ENCODE measurements around the gene NFYA.
"Not testable (repeated sequence)": the region's sequence is repeated elsewhere in the genome, so short reads cannot be mapped to it uniquely, and the experiment has no call there.

Gene NFYA

DNA sequence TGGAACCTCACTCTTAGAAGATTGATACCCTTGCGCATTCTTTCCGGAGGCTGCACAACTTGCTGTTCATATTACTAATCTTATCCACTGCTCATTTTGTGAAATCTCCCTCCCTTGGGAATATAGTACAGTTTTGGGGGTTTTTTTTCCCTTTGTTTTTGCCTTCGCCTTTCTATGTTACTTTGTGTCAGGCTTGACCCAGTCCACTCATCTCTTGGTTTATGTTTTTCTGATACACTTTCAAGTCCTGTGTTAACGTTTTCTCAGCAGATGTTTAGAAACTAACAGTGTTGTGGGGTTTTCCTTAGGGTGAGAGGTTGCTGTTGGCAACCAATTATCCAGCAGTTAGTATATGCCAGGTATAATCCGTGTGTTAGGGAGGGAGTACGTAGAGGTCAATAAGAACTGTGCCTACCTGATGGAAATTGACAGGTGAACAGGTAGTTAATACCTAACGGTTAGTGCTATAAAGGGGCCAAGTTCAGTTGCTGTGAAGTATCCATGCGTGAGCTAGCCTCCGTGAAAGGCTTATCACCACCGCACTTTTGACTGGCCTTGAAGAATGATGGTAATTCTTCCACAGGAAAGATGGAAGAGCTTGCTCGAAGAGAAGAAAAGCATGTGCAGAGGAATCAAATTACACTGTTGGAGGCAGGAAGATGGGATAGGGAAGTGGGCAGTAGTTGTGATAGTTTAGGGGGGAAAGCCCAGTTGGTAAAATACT is 1.4 kb downstream of the NFYA start:
- no peak for DNase-seq (ENCODE audit: low spot score)

DNA sequence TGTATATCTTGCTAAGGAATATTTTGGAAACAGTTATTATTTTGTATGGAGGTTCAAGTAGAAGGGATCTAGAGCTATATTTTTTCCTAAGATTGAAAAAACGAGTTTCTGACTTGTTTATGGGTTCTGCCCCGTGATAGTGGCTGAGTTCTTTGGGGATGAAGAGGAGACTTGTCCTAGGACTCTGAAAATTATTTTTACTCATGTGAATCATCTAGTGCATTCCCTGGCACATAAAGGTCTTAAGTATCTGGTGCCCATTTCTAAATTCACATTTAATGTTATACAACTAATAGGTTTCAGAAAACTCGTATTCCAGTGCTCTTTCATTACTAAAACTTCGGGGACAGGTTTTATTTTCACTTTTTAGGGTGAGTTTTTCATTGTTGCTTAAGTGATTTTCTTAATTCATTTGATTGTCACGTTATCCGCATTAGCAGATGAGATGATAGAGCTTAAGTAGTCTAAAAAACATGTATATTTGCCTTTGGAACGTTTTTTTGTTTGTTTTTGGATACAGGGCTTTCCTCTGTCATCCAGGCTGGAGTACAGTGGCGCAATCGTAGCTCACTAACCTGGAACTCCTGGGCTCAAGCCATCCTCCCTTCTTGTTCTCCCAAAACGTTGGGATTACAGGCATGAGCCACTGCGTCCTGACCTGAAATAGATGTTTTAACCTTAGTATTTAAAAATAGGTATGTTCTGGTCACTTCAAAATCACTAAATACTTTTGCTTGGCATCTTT is 2.1 kb downstream of the NFYA start:
- DNase-seq (ENCODE audit: low spot score), result no peak

DNA sequence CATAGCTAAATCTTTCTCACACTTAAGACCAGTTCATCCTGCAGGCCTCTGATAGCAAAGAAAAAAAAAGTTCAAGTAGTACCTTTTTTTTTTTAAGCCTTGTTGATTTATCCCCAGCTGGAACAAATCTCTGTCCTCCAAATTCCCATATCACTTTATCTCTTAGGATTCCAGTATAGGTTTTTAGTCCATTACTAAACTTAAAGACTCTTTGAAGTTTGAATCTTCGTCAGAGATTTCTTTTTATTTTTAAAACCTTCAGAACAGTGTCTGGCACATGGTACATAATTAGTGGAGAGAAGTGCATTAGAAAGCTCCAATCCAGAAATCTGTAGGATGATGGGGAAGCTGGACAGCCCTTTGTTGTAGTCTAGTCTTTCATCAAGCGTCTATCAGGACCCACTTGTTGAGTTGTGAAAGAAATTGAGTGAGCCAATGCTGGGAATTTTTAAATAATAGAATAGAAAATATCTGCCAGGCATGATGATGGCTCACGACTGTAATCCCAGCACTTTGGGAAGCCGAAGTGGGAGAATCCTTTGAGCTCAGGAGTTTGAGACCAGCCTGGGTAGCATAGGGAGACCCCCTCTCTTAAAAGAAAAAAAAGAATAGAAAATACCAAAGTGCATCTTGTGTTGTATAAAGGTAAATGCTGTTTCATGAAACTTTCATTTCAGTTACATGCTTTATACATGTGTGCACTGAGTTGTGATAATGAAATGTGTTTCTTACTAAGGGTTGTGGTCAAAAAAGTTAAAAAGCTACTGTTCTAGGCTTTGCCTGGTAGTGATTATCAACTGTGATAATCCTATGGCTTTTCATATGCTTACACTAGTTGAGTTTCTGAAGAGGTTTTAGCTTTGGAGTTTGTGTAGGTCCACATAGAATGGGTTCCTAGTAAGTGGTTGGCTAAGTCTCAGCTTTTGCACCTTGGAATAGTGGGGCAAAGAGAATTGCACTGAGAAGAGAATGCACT is 3.2 kb downstream of the NFYA start:
- DNase-seq (ENCODE audit: low spot score), result no peak

DNA sequence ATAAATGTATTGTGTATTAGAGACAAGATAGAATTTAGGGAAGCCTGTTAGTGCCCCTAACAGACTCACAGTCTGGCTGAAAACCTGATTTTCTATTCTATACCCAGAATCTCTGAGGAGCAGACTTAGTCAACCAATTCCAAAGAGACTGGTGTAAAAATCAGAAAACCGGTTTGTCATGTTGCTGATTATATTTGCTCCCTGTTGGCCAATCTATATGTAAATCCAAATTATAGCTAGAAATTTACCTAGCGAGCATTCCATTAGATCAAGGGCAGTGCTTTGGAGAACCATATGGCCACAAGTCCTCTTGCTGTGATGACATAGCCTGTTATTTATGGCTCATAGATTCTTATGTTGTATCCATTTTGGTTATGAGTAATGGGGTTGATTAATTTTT is 4.8 kb downstream of the NFYA start:
- DNase-seq (ENCODE audit: low spot score), result no peak

DNA sequence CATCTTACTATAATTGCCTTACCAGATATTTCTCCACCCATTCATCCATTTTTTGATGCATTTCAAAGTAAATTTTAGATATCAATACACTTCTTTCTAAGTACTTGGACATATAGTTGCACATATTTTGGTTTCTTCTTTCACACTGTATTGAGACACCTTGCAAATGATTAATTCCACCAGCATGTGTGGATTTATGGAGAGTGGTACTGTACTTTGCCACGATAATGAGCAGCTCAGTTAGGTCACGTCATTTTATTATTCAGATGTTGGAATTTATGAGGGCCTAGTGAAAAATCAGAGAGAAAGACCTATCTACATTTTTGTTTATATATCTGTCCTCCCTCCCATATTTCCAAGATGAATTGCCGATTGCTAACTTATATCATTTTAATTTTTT is 5.3 kb downstream of the NFYA start:
- no peak for DNase-seq (ENCODE audit: low spot score)

DNA sequence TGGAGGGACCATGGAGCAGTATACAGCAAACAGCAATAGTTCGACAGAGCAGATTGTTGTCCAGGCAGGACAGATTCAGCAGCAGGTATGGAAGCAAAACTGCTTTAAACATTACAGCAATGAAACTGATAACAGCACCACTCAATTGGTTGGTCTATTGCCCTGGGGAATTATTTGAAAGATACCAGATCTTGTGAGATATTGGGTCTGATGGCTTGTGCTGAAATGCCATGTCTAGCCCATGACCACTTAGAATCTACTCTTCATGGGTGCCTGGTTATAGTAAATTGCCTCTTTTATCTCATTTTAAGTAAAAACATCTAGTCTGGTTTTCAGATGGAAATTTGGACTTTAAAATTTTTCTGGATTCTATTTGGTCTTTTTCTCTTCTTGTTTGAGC is 6.3 kb downstream of the NFYA start:
- DNase-seq (ENCODE audit: low spot score), result no peak

DNA sequence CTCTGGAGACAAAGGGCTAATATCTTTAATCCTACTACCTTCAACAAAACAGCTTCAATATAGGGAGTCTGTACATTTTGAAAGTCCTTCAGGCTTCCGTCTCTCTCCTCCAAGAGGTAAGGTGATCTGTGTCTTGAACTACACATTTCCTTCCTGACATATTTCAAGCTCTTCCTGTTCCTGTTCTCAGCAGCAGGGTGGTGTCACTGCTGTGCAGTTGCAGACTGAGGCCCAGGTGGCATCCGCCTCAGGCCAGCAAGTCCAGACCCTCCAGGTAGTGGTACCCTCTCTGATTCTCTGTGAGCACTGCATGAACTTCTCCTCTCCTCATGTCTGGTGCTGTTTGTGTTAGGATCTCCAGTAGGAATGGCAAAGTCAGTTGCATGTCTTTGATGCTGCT is 7.8 kb downstream of the NFYA start:
- DNase-seq (ENCODE audit: low spot score), result no peak

DNA sequence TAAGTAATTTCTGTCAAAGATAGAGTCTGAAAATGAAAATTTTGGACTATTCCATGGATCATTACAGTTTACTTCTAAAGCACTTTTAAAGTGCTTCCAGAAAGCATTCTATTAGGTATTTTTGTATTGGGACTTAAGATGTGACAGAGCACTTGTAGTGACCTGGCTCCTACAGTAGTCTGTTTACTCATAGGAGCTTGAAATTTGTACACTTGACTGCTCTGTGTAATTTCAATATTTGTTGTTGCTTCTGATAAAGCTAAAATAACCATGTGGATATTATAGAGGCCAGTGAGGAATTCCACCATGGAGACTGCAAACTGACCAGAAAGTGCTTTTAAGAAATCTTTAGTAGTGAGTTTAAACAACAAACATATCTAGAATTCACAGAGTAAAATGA is 10.3 kb downstream of the NFYA start:
- no peak for DNase-seq (ENCODE audit: low spot score)

DNA sequence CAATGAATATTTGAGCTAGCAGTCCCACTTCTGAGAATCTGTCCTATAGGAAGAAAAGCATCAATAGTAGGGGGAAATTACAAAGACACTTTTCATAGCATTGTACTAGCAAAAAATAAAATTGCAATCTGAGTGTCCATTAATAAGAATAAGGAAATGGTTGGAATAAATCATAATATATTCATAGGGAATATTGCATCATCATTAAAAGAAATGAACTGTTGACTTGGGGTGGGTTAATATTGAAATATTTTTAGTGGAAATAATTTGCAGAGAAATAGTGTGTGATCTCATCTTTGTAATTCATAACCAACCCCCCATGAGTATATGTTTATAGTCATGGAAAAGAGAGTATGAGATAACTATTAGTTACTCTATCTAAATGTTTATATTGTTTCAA is 12.4 kb downstream of the NFYA start:
- DNase-seq (ENCODE audit: low spot score), result no peak

DNA sequence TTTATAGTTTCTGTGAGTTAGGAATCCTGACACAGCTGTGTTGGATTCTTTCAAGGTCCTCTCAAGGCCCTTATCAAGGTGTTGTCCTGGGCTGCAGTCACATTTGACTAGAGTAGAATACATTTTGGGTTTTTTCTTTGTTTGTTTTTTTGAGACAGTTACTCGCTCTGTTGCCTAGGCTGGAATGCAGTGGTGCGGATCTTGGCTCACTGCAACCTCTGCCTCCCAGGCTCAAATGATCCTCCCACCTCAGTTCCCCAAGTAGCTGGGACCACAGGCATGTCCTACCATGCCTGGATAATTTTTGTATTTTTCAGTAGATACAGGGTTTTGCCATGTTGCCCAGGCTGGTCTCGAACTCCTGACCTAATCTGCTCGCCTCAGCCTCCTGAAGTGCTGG is 15.7 kb downstream of the NFYA start:
- DNase-seq (ENCODE audit: low spot score), result no peak

DNA sequence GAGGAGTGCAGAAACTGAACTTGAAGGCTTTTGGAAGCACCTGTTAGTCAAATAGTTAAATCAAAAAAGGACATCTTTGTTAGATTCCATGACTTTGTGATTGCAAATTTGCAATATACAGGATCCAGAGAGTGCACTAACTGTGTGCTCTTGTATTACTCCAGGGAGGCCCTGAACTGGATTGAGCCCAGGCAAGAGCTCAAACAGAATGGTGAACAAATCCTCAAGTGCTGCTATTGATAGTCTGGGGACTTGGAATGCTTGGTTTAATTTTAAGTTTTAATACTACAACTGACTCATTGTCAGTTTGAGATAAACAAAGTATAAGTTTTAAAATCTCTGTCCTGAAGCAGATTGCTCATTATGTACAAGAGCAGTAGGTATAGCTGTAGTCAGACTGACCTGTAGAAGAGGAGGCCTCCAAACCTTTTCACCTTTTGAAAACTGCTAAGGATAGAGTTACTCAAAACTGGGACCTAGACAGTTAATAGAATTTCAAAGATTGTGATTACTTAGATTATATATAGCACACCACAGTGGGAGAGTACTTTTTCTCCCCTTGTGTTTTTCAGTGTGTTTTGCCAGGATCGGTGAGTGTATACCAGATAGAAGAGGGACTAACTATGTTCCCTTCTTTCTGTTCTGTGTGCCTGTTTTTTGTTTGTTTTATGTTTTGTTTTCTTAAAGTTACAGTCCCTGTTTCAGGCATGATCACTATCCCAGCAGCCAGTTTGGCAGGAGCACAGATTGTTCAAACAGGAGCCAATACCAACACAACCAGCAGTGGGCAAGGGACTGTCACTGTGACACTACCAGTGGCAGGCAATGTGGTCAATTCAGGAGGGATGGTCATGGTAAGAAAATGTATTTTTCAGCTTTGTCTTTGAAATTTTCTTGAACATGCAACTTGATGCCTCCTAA is 18.3 kb downstream of the NFYA start:
- DNase-seq (ENCODE audit: low spot score), result no peak

DNA sequence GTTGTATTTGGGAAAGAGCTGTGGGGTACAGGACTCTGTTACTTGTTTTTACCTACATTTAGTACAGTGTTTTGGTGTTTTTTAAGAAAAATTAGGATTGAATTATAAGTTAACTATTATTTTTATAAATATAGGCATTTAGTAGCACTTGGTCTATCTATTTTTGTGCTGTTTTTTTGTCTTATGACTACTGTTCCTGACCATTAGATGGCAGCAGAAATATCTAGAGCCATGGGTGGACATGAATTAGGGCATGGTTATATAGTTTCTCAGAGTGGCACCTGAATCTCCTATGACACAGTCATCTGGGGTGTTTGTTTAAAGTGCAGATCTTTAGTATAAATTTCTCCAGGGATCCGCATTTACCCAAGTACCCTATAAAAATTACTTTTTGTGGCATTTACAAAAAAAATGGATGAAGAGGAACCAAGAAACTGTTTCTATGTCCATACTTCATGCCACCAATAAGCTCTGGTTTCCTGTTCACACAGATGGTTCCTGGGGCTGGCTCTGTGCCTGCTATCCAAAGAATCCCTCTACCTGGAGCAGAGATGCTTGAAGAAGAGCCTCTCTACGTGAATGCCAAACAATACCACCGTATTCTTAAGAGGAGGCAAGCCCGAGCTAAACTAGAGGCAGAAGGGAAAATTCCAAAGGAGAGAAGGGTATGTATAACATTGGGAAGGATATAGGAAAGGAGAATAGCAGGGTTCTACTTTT is 19.8 kb downstream of the NFYA start:
- no peak for DNase-seq (ENCODE audit: low spot score)

DNA sequence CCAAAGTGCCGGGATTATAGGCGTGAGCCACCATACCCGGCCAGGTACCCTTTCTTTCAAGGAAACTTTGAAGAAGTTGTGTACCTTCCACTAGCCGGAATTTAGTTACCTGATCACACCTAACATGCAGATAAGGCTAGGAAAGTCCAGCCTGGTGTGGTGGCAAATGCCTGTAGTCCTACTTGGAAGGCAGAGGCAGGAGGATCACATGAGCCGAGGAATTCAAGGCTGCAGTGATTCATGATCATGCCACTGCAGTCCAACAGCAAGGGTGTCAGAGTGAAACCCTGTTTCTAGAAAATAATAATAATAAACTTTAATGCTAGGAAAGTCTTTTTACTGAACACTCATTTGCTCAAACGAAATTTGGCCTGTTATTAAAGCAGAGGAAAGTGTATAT is 21.0 kb downstream of the NFYA start:
- no peak for DNase-seq (ENCODE audit: low spot score)

DNA sequence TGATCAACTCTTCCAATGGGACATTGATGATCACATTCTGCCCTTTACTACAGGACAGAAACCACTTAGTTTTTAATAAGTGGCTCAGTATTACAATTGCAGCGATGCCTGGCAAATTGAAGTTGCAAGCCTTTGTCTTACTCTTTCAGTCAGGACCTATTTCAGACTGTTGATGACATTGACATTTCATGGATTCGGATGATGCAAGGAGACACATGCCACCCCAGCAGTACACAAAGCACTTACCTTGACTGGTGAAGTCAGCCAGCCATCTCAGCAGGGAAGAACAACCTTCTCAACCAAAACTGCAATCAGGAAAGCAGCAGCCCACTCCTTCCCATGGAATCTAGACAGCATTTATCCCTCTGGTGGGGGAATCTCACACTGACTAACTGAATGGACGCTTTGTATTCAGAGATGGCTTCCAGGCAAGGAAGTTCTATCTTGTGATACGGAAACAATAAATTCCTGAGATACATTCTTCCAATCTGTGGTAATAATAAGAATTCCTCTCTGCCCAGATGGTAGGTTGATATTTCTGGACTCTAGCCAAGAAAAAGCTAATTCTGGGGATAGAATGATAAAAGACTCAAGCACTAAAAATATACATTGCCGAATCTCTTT is 24.8 kb downstream of the NFYA start:
- DNase-seq (ENCODE audit: low spot score), result no peak

DNA sequence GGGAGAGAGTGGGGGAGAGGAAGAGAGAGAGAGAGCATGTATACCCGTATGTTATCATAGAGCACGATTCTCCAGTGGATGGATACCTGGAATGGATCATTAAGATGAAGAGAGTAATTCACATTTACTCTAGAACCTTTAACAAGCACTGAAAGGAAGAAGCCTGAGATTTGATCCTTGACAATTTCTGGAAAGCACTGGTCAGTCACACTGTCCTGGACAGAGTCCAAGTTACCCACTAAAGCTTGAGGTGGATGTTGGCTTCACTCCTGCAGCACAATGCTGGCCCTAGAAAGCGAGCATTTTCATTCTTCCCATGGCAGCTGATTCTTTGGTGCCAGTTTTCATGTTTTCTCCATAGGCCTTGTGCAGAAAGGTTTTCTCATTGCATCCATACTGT is 25.6 kb downstream of the NFYA start:
- DNase-seq (ENCODE audit: low spot score), result no peak

DNA sequence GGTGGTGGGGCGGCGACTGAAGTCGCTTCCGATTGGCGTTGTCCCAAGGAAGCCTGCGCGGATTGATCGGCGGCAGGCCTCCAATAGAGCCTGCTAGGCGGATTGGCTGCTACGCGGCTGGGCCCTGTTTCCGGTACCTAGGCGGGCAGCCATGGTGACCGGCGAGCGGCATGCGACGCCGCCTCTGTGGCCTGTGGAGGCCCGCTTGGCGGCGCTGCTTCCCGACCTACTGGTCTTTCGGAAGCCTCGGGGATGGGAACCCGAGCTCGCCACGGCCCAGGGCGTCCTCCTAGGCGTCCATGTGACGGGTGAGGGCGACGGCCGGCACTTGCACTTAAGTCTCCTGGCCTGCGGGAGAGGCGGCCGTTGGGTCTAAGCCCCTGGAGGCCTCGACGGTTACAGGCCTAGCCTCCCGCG is 28.1 kb downstream of the NFYA start:
- DNase-seq (ENCODE audit: low spot score), result no peak

DNA sequence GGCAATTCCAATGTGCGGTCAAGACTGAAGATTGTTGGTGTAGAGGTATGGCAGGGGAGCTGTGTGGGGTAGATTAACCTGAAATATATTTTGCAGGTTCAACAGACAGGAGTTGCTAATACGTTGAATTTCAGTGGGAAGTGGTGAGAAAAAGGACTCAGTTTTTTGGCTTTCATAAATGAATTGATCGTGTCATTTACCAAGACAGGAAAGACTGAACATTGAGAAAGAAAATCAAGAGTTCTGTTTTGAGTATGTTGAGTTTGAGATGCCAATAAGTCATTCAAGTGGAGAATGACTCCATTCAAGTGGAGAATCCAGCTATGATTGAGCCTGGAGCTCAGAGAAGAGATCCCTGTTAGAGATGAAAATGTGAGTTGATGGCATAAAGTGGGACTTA is 31.1 kb downstream of the NFYA start:
- DNase-seq (ENCODE audit: low spot score), result no peak

DNA sequence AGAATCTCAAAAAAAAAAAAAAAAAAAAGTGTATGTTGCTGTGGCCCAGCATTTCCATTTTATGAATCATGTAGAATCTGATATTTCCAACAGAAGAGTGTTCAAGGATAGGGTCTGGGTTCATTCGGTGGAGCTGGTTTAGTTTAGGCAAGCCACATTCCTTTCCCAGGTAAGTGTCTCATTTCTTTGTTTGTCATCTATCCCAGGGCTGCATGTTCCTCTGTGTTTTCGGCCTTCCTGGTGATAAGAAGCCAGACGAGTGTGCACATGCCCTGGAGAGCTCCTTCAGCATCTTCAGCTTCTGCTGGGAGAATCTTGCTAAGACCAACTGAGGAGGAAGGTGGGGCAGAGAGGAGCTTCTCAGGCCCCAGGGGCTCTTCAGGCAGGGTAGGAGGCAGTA is 38.2 kb downstream of the NFYA start:
- no peak for DNase-seq (ENCODE audit: low spot score)

DNA sequence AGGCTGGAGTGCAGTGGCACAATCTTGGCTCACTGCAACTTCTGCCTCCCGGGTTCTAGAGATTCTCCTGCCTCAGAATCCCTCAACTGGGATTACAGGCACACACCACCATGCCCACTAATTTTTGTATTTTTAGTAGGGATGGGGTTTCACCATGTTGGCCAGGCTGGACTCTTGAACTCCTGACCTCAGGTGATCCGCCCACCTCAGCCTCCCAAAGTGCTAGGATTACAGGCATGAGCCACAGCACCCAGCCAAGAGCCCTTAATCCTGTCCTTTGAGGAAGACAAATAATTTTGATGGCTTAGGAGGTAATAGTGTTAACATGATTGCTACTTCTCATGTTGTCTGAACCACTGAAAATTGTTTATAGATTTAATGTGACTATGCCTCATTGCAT is 42.3 kb downstream of the NFYA start:
- DNase-seq (ENCODE audit: low spot score), result not testable (repeated sequence)

DNA sequence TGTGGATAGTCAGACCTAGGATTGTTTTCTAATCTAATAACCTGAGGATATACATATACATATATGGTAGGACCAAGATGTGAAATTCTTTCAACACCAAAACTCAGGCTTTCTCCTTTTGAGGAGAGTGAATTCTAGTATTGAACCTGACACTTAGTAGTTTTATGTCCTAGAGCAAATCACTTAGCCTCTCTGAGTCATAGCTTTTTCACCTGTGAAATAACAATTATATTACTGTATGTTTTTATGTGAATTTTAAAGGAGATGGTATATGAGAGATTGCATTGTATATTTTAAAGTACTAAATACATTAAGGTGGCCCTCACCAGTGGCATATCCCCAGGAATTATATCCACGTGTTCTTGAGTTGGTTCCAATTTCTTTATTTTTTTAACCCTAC is 46.7 kb downstream of the NFYA start:
- no peak for DNase-seq (ENCODE audit: low spot score)

DNA sequence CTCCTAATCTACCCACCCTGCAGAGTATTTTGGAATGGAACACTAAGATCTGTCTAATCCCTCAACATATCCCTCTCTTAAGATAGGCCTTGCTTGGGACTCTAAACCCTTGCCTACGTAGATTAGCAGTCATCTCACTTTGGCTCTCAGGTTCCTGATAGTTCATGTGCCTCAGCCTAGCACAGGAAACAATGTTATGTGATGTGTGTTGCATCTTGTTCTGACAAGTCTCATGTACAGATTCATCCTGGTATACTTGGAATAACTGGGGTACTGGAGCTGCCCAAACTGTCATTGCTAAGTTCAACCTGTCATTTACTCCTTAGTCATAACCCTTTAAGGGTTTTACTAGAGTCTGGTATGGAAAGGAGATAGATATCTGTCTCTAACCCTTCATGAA is 47.3 kb downstream of the NFYA start:
- DNase-seq (ENCODE audit: low spot score), result no peak
